Panc1 (cell line): Measurements from ENCODE around the gene MTMR2. TPM values are rescaled to one million over a fixed set of nuclear protein-coding genes. Genes with fewer than 3 reads are reported as not detected.

Source experiments
- ATAC-seq: fragments of 200-7000 bp; cut with Tn5 transposase; 2 replicates; pipeline ENCODE4 v1.9.1; 2020; ENCODE audit warnings: mild to moderate bottlenecking, moderate library complexity
- BruUV-seq: library from RNA; stranded (reverse); fragments of 400-500 nt; replicated peaks from 2 replicates; lab custom pipeline; 2021; lab: Mats Ljungman, UMichigan
- CTCF ChIA-PET: fragments of 300-600 bp; sonication (Branson Sonifier 250); formaldehyde crosslinking; loops from one replicate; lab custom pipeline; 2022; ENCODE audit warnings: antibody characterized with exemption; lab: Charles Lee
- POLR2A ChIA-PET: fragments of 300-600 bp; sonication (Branson Sonifier 250); formaldehyde crosslinking; loops from one replicate; lab custom pipeline; 2022; ENCODE audit warnings: antibody characterized with exemption; lab: Charles Lee
- DNase-seq: peaks from one replicate; pipeline ENCODE4 v3.0.0-alpha.2; 2010; ENCODE audit warnings: low read depth, low spot score
- H3K27ac ChIP-seq: 2 replicates; pipeline ENCODE4 v1.5.1; 2011; ENCODE audit warnings: mild to moderate bottlenecking, low read length, inconsistent platforms
- H3K27me3 ChIP-seq: fragments of 200-500 bp; sonication (Bioruptor generic); 2 replicates; pipeline ENCODE4 v1.6.0; 2014; ENCODE audit warnings: low read length, inconsistent platforms; ENCODE audit not compliant: control insufficient read depth, insufficient read depth
- H3K36me3 ChIP-seq: fragments of 200-500 bp; sonication (Bioruptor generic); 2 replicates; pipeline ENCODE4 v1.5.1; 2014; ENCODE audit warnings: inconsistent platforms, mild to moderate bottlenecking, low read length, moderate library complexity; ENCODE audit not compliant: control insufficient read depth, insufficient read depth
- H3K4me1 ChIP-seq: 2 replicates; pipeline ENCODE4 v1.5.1; 2011; ENCODE audit warnings: inconsistent platforms, mild to moderate bottlenecking, low read length, moderate library complexity; ENCODE audit not compliant: control insufficient read depth, insufficient read depth
- H3K4me3 ChIP-seq, 2 experiments: 2 replicates each; pipeline ENCODE4 v1.5.1; 2011 to 2012; ENCODE audit warnings: low read depth in 2 of 2, low read length in 2 of 2, mild to moderate bottlenecking in 2 of 2, inconsistent platforms in 1 of 2, moderate library complexity in 1 of 2
- H3K9me3 ChIP-seq: fragments of 200-500 bp; sonication (Bioruptor generic); 2 replicates; pipeline ENCODE4 v1.5.1; 2014; ENCODE audit warnings: low read depth, mild to moderate bottlenecking, inconsistent platforms, low read length, moderate library complexity; ENCODE audit not compliant: control insufficient read depth, insufficient read depth
- CTCF ChIP-seq: fragments of 450-650 bp; IDR thresholded peaks from 2 replicates; pipeline ENCODE4 v1.5.1; 2017; ENCODE audit warnings: mild to moderate bottlenecking
- POLR2AphosphoS5 ChIP-seq: IDR thresholded peaks from 2 replicates; pipeline ENCODE4 v1.6.1; 2012; ENCODE audit warnings: mild to moderate bottlenecking, low read depth, low read length, moderate library complexity
- REST ChIP-seq, 2 experiments: IDR thresholded peaks; 2 replicates each; pipeline ENCODE4 v1.6.1; 2011 to 2012; ENCODE audit warnings: low read depth in 2 of 2, control low read depth in 1 of 2, low read length in 1 of 2, mild to moderate bottlenecking in 1 of 2, moderate library complexity in 1 of 2; ENCODE audit not compliant: insufficient read depth in 1 of 2
- SIN3A ChIP-seq: IDR thresholded peaks from 2 replicates; pipeline ENCODE4 v1.6.1; 2012; ENCODE audit warnings: low read depth, mild to moderate bottlenecking, low read length, moderate library complexity, borderline replicate concordance; ENCODE audit not compliant: insufficient read depth
- TCF7L2 ChIP-seq: IDR thresholded peaks from 2 replicates; pipeline ENCODE4 v1.6.1; 2011; ENCODE audit warnings: mild to moderate bottlenecking, low read depth, low read length, inconsistent platforms
- in situ Hi-C: cut with HindIII; loops from 2 replicates; pipeline ENCODE4 v1.10.0; 2016; ENCODE audit warnings: low sequenced_read_pairs, low pct_unique_long_range_greater_than_20kb
- intact Hi-C: fragments of 100-400 bp; cut with micrococcal nuclease; formaldehyde crosslinking; loops from one replicate; pipeline ENCODE4 v1.10.0; 2022; ENCODE audit not compliant: unreplicated experiment
- total RNA-seq: library from RNA; stranded (reverse); gene quantifications from one replicate; pipeline ENCODE4 v1.2.1, GENCODE V29; 2021; ENCODE audit not compliant: unreplicated experiment

Gene MTMR2
- total RNA-seq, 1 experiment from 2014 or later: 44.8 TPM

- intact Hi-C loops: no loop called here
- BruUV-seq: no TSS peak
- POLR2A ChIA-PET: no interaction called here
- Histone ChIP-seq H3K27ac (no peak overlapping the region), H3K36me3 (peaks cover 5% of the 10 kb centered on the region; the same call in 1 of the 2 replicates), H3K9me3 (no peaks in the 10 kb centered on the region), H3K4me1 (no peaks in the 10 kb centered on the region), H3K4me3 (no peak overlapping the region), H3K27me3 (no peaks in the 10 kb centered on the region)
- in situ Hi-C loops: no loop called here
- CTCF ChIA-PET: no interaction called here
- ATAC-seq: no peak
- no peak for TF ChIP-seq SIN3A
- TF ChIP-seq CTCF: no peak
- no peak for TF ChIP-seq REST (IDR thresholded peaks at IDR 0.05; ENCODE audit: insufficient read depth in 1 of 2, low read depth in 2 of 2, low read length in 1 of 2)
- TF ChIP-seq POLR2AphosphoS5: no peak
- TF ChIP-seq TCF7L2: no peak
- DNase-seq: no peak
Measured at GRCh38 chr11:95802806-95803205, 121.1 kb downstream of the MTMR2 start.

DNA sequence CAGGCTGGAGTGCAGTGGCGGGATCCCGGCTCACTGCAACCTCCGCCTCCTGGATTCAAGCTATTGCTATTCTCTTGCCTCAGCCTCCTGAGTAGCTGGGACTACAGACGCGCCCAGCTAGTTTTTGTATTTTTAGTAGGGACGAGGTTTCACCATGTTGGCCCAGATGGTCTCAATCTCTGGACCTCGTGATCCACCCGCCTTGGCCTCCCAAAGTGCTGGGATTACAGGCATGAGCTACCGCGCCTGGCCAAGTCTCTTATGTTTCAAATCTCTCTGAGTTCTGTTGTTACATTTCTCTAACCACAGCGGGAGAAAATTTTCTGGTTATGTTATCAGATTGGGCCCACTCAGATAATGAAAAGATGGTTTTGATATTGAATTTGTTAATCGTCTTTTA lies 123.5 kb downstream of the MTMR2 start:
- in situ Hi-C loops: no loop called here
- DNase-seq: no peak
- no TSS peak for BruUV-seq
- Histone ChIP-seq H3K27me3 (no peaks in the 10 kb centered on the region), H3K36me3 (peaks cover 5% of the 10 kb centered on the region; the same call in 1 of the 2 replicates), H3K27ac (no peak overlapping the region), H3K4me1 (peaks cover 2% of the 10 kb centered on the region; the same call in 1 of the 2 replicates), H3K9me3 (no peaks in the 10 kb centered on the region), H3K4me3 (no peak overlapping the region)
- POLR2A ChIA-PET: no interaction called here
- ATAC-seq: no peak
- CTCF ChIA-PET: no interaction called here
- TF ChIP-seq SIN3A (no peak), REST (IDR thresholded peaks at IDR 0.05; ENCODE audit: insufficient read depth in 1 of 2, low read depth in 2 of 2, low read length in 1 of 2) (no peak), TCF7L2 (no peak), POLR2AphosphoS5 (no peak)
- intact Hi-C loops: no loop called here
